HUES64 (cell line): ENCODE results near the gene CUL3.

ENCODE experiments used
- H3K27ac ChIP-seq: 2 replicates; pipeline ENCODE4 v1.7.0; 2013; ENCODE audit warnings: low read depth, low read length, inconsistent platforms
- H3K27me3 ChIP-seq: 2 replicates; pipeline ENCODE4 v1.6.1; 2013; ENCODE audit warnings: mild to moderate bottlenecking, low read length; ENCODE audit not compliant: insufficient read depth
- H3K36me3 ChIP-seq: 2 replicates; pipeline ENCODE4 v1.6.1; 2013; ENCODE audit warnings: mild to moderate bottlenecking, low read length; ENCODE audit not compliant: insufficient read depth
- H3K4me1 ChIP-seq: 2 replicates; pipeline ENCODE4 v1.6.1; 2013; ENCODE audit warnings: mild to moderate bottlenecking, low read length, moderate library complexity; ENCODE audit not compliant: insufficient read depth
- H3K4me3 ChIP-seq: 2 replicates; pipeline ENCODE4 v1.5.1; 2013; ENCODE audit warnings: mild to moderate bottlenecking, low read length, moderate library complexity
- H3K9ac ChIP-seq: 2 replicates; pipeline ENCODE4 v1.6.1; 2013; ENCODE audit warnings: mild to moderate bottlenecking, low read depth, low read length
- H3K9me3 ChIP-seq: 2 replicates; pipeline ENCODE4 v1.6.1; 2013; ENCODE audit warnings: low read depth, low read length; ENCODE audit not compliant: insufficient read depth
- WGBS: fragments of 150-250, 120-280 bp; methylation state at CpG from one replicate; pipeline ENCODE4 v1.1.7; 2013; ENCODE audit warnings: missing lambda C conversion rate; 5-methylcytosine and 5-hydroxymethylcytosine counted together

CUL3 gene

GRCh38 chr2:224561234-224562005 lies 23.7 kb downstream of the CUL3 start:
- WGBS: 80% methylated on average over 6 of the region's 7 CpGs
- H3K27me3 ChIP-seq: no peaks in the 10 kb centered on the region
- H3K9ac ChIP-seq: no peak overlapping the region
- no peak overlapping the region for H3K27ac ChIP-seq
- H3K9me3 ChIP-seq: no peaks in the 10 kb centered on the region
- H3K36me3 ChIP-seq: peaks cover 5% of the 10 kb centered on the region
- peaks cover 22% of the 10 kb centered on the region for H3K4me1 ChIP-seq
- H3K4me3 ChIP-seq: no peak overlapping the region

GRCh38 chr2:224560549-224560948 lies 24.6 kb downstream of the CUL3 start:
- Histone ChIP-seq H3K27me3 (no peaks in the 10 kb centered on the region), H3K4me3 (no peak overlapping the region), H3K4me1 (peaks cover 22% of the 10 kb centered on the region), H3K27ac (no peak overlapping the region), H3K36me3 (peaks cover 5% of the 10 kb centered on the region; the same call in 1 of the 2 replicates), H3K9me3 (no peaks in the 10 kb centered on the region), H3K9ac (no peak overlapping the region)
- 93% methylated on average over 2 of the region's 2 CpGs for WGBS

- H3K27ac ChIP-seq: no peak overlapping the region
- no peak overlapping the region for H3K4me3 ChIP-seq
- WGBS: 93% methylated on average over 2 of the region's 2 CpGs
- peaks cover 18% of the 10 kb centered on the region; the same call in 1 of the 2 replicates for H3K36me3 ChIP-seq
- H3K4me1 ChIP-seq: peaks cover 22% of the 10 kb centered on the region
- no peaks in the 10 kb centered on the region for H3K27me3 ChIP-seq
- no peak overlapping the region for H3K9ac ChIP-seq
- H3K9me3 ChIP-seq: no peaks in the 10 kb centered on the region
Measured at GRCh38 chr2:224557610-224558009, 27.6 kb downstream of the CUL3 start.

- H3K9me3 ChIP-seq: no peaks in the 10 kb centered on the region
- no peaks in the 10 kb centered on the region for H3K27me3 ChIP-seq
- no peak overlapping the region for H3K4me3 ChIP-seq
- H3K36me3 ChIP-seq: peaks cover 25% of the 10 kb centered on the region
- H3K4me1 ChIP-seq: peaks cover 18% of the 10 kb centered on the region
- H3K9ac ChIP-seq: no peak overlapping the region
- no peak overlapping the region for H3K27ac ChIP-seq
Measured at GRCh38 chr2:224556381-224556780, 28.8 kb downstream of the CUL3 start.

- WGBS: 94% methylated on average over 4 of the region's 4 CpGs
- Histone ChIP-seq H3K27ac (no peak overlapping the region), H3K4me3 (no peak overlapping the region), H3K9ac (no peak overlapping the region), H3K36me3 (peaks cover 25% of the 10 kb centered on the region), H3K9me3 (no peaks in the 10 kb centered on the region), H3K4me1 (peaks cover 18% of the 10 kb centered on the region), H3K27me3 (no peaks in the 10 kb centered on the region)
Measured at GRCh38 chr2:224555823-224556366, 29.3 kb downstream of the CUL3 start.

GRCh38 chr2:224552771-224553170 lies 32.4 kb downstream of the CUL3 start:
- Histone ChIP-seq H3K4me3 (no peak overlapping the region), H3K4me1 (peaks cover 15% of the 10 kb centered on the region), H3K9ac (no peak overlapping the region), H3K9me3 (no peaks in the 10 kb centered on the region), H3K27me3 (no peaks in the 10 kb centered on the region), H3K27ac (no peak overlapping the region), H3K36me3 (peaks cover 25% of the 10 kb centered on the region)
- 100% methylated on average over 2 of the region's 2 CpGs for WGBS

- 100% methylated on average over 1 of the region's 1 CpG for WGBS
Measured at GRCh38 chr2:224551693-224552092, 33.5 kb downstream of the CUL3 start.

GRCh38 chr2:224546926-224547325 lies 38.2 kb downstream of the CUL3 start:
- no peaks in the 10 kb centered on the region for H3K27me3 ChIP-seq
- no peak overlapping the region for H3K4me3 ChIP-seq
- H3K9ac ChIP-seq: no peak overlapping the region
- no peak overlapping the region for H3K27ac ChIP-seq
- H3K4me1 ChIP-seq: peaks cover 4% of the 10 kb centered on the region
- no peaks in the 10 kb centered on the region for H3K9me3 ChIP-seq
- H3K36me3 ChIP-seq: peaks cover 15% of the 10 kb centered on the region
- 92% methylated on average over 1 of the region's 1 CpG for WGBS

More at GRCh38 chr2:224551693-224552092, 33.5 kb downstream of the CUL3 start:
- H3K36me3 ChIP-seq: peaks cover 20% of the 10 kb centered on the region
- no peaks in the 10 kb centered on the region for H3K27me3 ChIP-seq
- peaks cover 4% of the 10 kb centered on the region for H3K4me1 ChIP-seq
- no peaks in the 10 kb centered on the region for H3K9me3 ChIP-seq
- no peak overlapping the region for H3K27ac ChIP-seq
- H3K9ac ChIP-seq: no peak overlapping the region
- H3K4me3 ChIP-seq: no peak overlapping the region

- 89% methylated on average over 4 of the region's 6 CpGs for WGBS
- Histone ChIP-seq H3K27me3 (no peaks in the 10 kb centered on the region), H3K27ac (no peak overlapping the region), H3K9me3 (no peaks in the 10 kb centered on the region), H3K4me1 (peaks cover 4% of the 10 kb centered on the region), H3K9ac (no peak overlapping the region), H3K4me3 (no peak overlapping the region), H3K36me3 (peaks cover 16% of the 10 kb centered on the region)
Measured at GRCh38 chr2:224545884-224546644, 39.1 kb downstream of the CUL3 start.

GRCh38 chr2:224543939-224544338 lies 41.2 kb downstream of the CUL3 start:
- Histone ChIP-seq H3K4me1 (peaks cover 4% of the 10 kb centered on the region), H3K36me3 (peaks cover 23% of the 10 kb centered on the region), H3K27me3 (no peaks in the 10 kb centered on the region), H3K9me3 (no peaks in the 10 kb centered on the region), H3K27ac (no peak overlapping the region), H3K9ac (no peak overlapping the region), H3K4me3 (no peak overlapping the region)

- H3K36me3 ChIP-seq: peaks cover 35% of the 10 kb centered on the region
- H3K4me3 ChIP-seq: no peak overlapping the region
- H3K27ac ChIP-seq: no peak overlapping the region
- H3K9ac ChIP-seq: no peak overlapping the region
- WGBS: over 99% methylated on average over 4 of the region's 4 CpGs
- H3K4me1 ChIP-seq: peaks cover 19% of the 10 kb centered on the region
- H3K9me3 ChIP-seq: no peaks in the 10 kb centered on the region
- H3K27me3 ChIP-seq: no peaks in the 10 kb centered on the region
Measured at GRCh38 chr2:224538561-224539138, 46.5 kb downstream of the CUL3 start.
